HG03442 (cell line): ENCODE data around the gene GET4.

Experiments used
- ATAC-seq: cut with Tn5 transposase; IDR thresholded peaks from one replicate; pipeline ENCODE4 v1.9.1; 2021; ENCODE audit warnings: mild to moderate bottlenecking, moderate library complexity; ENCODE audit not compliant: unreplicated experiment

GET4 gene

GRCh38 chr7:945147-945555 lies 68.8 kb downstream of the GET4 start:
- no peak for ATAC-seq

DNA sequence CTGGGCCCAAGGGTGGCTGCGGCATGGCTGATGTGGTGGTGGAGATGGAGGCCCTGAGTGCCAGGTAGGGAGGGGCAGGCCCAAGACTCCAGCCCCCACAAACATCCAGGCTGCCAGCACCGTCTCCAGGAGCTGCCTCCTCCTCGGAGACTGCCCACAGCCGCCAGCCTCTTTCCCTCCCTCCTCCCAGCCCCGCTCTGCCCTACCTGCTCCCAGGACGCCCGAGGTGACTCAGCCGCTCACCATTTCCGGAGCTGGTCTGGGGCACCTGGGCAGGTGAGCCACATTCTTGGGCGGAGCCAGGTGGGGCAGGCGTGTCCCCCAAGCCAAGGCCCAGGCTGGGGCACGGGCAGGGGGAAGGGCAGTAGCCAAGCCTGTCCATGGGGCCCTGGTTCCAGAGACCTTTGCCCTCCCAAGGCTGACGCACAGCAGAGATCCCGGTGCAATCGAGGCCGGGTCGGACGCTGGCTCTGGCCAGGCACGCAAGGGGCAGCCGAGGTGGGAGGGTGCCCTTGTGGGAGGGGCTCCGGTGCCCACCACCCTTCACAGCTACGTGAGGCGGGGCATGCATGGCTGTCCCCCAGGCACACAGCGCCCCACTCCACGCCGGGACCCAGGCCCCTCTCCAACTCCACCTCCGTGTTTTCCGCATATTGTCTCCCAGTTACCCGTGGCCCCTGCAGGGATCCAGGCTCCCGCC lies 69.4 kb downstream of the GET4 start:
- no peak for ATAC-seq
